ENCODE measurements around the gene CISH. TPM values are rescaled to one million over a fixed set of nuclear protein-coding genes. Genes with fewer than 3 reads are reported as not detected.
A peak's percentile ranks its signal among the peaks of the same experiment; 100 is the strongest.

Gene CISH
- total and polyA plus RNA-seq, 9 of the 15 experiments (the other 6 are each of a cell fraction or from before 2014, with no cell fraction given), result 1.7 to 47.7 (median 18.3) TPM

- no peaks in the 10 kb centered on the region for H3K9me3 ChIP-seq (replicated peaks; ENCODE audit: control insufficient read depth, insufficient read depth, low read depth, low read length)
- FAIRE-seq (peak; percentile 89), ATAC-seq (peak; percentile 52), DNase-seq (ENCODE audit: extremely low read depth in 1 of 4, low spot score in 3 of 4) (peak; percentile 57 to 78 (median 62))
- H3K27me3 ChIP-seq (ENCODE audit: control insufficient read depth in 2 of 2, insufficient read depth in 2 of 2, low read length in 2 of 2), result no peaks in the 10 kb centered on the region
- peak overlapping the region in 1 of 2 experiments; percentile 84; a peak in 1 of 4 replicates for H3K9ac ChIP-seq (ENCODE audit: insufficient read depth in 1 of 2, low read depth in 2 of 2, low read length in 2 of 2)
- peaks cover 29% of the 10 kb centered on the region; the same call in 2 of the 3 replicates for H3K36me3 ChIP-seq (ENCODE audit: control insufficient read depth, insufficient read depth, low read length)
- no TSS peak for BruUV-seq (replicated peaks)
- no peak overlapping the region for H3K4me2 ChIP-seq (ENCODE audit: insufficient read depth, low read length)
- no peak overlapping the region for H2AFZ ChIP-seq (ENCODE audit: low read depth, low read length)
- no peaks in the 10 kb centered on the region for H4K20me1 ChIP-seq (replicated peaks; ENCODE audit: control insufficient read depth, insufficient read depth, low read length)
- POLR2A ChIA-PET, result interaction anchor here (0.5 to 1.6 kb wide), 4 partner anchors 30 to 41 kb away, joined by 3 to 7 read pairs (median 4); no protein-coding TSS in a partner anchor
- H3K27ac ChIP-seq (ENCODE audit: extremely low read depth, low read depth, low read length), result no peak overlapping the region; the same call in 2 of the 3 replicates
- CTCF ChIA-PET (ENCODE audit: low intra/inter-chr PET ratio), result interaction anchor here (0.6 to 5.6 kb wide), 2 partner anchors 34 to 42 kb away, joined by 3 to 56 read pairs; partner anchors contain the start of genes CISH and MAPKAPK3
- no peak overlapping the region for H3K4me3 ChIP-seq
- H3K79me2 ChIP-seq (ENCODE audit: control insufficient read depth, insufficient read depth, low read length), result peaks cover 15% of the 10 kb centered on the region
- in situ Hi-C loops (cut with MboI), result loop anchor here (5.0 kb wide), 1 partner anchor 85 kb away; no protein-coding TSS in a partner anchor
- WGBS (ENCODE audit: insufficient coverage, low coverage, missing lambda C conversion rate), result no CpG with 5 or more reads among the region's 1 CpG
- peaks cover 50 to 56% of the 10 kb centered on the region in 2 experiments; a peak in 4 of 5 replicates for H3K4me1 ChIP-seq (replicated peaks in 1 of 2; ENCODE audit: control insufficient read depth in 2 of 2, insufficient read depth in 2 of 2, low read length in 2 of 2)
- no peaks in the 10 kb centered on the region for H3K9me1 ChIP-seq (ENCODE audit: control insufficient read depth, insufficient read depth, low read length)
- intact Hi-C loops (cut with micrococcal nuclease), result loop anchor here (1.0 kb wide), 2 partner anchors 42 to 80 kb away; no protein-coding TSS in a partner anchor
- TF ChIP-seq TCF3 (CRISPR knock-in tag; IDR thresholded peaks at IDR 0.05) (no peak), CBFB (CRISPR knock-in tag; IDR thresholded peaks at IDR 0.05) (peak; percentile 36; the same call in 1 of the 2 replicates), ASH1L (IDR thresholded peaks at IDR 0.05; ENCODE audit: borderline replicate concordance, low read depth, partially characterized antibody) (no peak), SRSF3 (IDR thresholded peaks at IDR 0.05; ENCODE audit: insufficient read depth, low read length) (no peak), DMBX1 (CRISPR knock-in tag; IDR thresholded peaks at IDR 0.05; ENCODE audit: borderline replicate concordance) (0 out of 2 replicates have a peak, but pooled peaks have one; percentile 29), FOS (IDR thresholded peaks at IDR 0.05; ENCODE audit: extremely low read depth, insufficient read length) (no peak), ZNF507 (tag; conservative IDR thresholded peaks at IDR 0.05) (no peak), POLR2AphosphoS5 (IDR thresholded peaks at IDR 0.05; ENCODE audit: control insufficient read depth, insufficient read depth, low read depth, low read length) (no peak), ZZZ3 (IDR thresholded peaks at IDR 0.05) (no peak), CEBPZ (IDR thresholded peaks at IDR 0.05; ENCODE audit: borderline replicate concordance, low read depth, low read length) (no peak), LEF1 (IDR thresholded peaks at IDR 0.05) (no peak)
- TF ChIP-seq, protein P1, sequence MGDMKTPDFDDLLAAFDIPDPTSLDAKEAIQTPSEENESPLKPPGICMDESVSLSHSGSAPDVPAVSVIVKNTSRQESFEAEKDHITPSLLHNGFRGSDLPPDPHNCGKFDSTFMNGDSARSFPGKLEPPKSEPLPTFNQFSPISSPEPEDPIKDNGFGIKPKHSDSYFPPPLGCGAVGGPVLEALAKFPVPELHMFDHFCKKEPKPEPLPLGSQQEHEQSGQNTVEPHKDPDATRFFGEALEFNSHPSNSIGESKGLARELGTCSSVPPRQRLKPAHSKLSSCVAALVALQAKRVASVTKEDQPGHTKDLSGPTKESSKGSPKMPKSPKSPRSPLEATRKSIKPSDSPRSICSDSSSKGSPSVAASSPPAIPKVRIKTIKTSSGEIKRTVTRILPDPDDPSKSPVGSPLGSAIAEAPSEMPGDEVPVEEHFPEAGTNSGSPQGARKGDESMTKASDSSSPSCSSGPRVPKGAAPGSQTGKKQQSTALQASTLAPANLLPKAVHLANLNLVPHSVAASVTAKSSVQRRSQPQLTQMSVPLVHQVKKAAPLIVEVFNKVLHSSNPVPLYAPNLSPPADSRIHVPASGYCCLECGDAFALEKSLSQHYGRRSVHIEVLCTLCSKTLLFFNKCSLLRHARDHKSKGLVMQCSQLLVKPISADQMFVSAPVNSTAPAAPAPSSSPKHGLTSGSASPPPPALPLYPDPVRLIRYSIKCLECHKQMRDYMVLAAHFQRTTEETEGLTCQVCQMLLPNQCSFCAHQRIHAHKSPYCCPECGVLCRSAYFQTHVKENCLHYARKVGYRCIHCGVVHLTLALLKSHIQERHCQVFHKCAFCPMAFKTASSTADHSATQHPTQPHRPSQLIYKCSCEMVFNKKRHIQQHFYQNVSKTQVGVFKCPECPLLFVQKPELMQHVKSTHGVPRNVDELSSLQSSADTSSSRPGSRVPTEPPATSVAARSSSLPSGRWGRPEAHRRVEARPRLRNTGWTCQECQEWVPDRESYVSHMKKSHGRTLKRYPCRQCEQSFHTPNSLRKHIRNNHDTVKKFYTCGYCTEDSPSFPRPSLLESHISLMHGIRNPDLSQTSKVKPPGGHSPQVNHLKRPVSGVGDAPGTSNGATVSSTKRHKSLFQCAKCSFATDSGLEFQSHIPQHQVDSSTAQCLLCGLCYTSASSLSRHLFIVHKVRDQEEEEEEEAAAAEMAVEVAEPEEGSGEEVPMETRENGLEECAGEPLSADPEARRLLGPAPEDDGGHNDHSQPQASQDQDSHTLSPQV (IDR thresholded peaks at IDR 0.05), result peak; percentile 78
- TF ChIP-seq, protein P2, sequence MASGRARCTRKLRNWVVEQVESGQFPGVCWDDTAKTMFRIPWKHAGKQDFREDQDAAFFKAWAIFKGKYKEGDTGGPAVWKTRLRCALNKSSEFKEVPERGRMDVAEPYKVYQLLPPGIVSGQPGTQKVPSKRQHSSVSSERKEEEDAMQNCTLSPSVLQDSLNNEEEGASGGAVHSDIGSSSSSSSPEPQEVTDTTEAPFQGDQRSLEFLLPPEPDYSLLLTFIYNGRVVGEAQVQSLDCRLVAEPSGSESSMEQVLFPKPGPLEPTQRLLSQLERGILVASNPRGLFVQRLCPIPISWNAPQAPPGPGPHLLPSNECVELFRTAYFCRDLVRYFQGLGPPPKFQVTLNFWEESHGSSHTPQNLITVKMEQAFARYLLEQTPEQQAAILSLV (tag; IDR thresholded peaks at IDR 0.05), result no peak
These were observed 39.4 kb downstream of the CISH start for GRCh38 chr3:50572158-50572557.

Data from K562 (cell line).